PC-3 (cell line): Measurements from ENCODE around the gene TUBGCP6. TPM values are rescaled to one million over a fixed set of nuclear protein-coding genes. Genes with fewer than 3 reads are reported as not detected.

Experiments used
- ATAC-seq: fragments of 200-7000 bp; cut with Tn5 transposase; 2 replicates; pipeline ENCODE4 v1.9.1; 2020; ENCODE audit warnings: mild to moderate bottlenecking, moderate library complexity
- BruUV-seq: library from RNA; stranded (reverse); fragments of 400-500 nt; replicated peaks from 2 replicates; lab custom pipeline; 2021; lab: Mats Ljungman, UMichigan
- CTCF ChIA-PET: fragments of 300-600 bp; sonication (Branson Sonifier 250); formaldehyde crosslinking; loops from one replicate; lab custom pipeline; 2022; ENCODE audit warnings: antibody characterized with exemption; lab: Charles Lee
- POLR2A ChIA-PET: fragments of 300-600 bp; sonication (Branson Sonifier 250); formaldehyde crosslinking; loops from one replicate; lab custom pipeline; 2022; ENCODE audit warnings: antibody characterized with exemption; ENCODE audit not compliant: unreplicated experiment; lab: Charles Lee
- DNase-seq: peaks from one replicate; pipeline ENCODE4 v3.0.0-alpha.2; 2015
- H2AFZ ChIP-seq: fragments of 300-600 bp; sonication (generic); 2 replicates; pipeline ENCODE4 v1.6.0; 2016; ENCODE audit warnings: antibody characterized with exemption, low read length
- H3F3A ChIP-seq: fragments of 300-600 bp; sonication (generic); one replicate; pipeline ENCODE4 v1.6.0; 2017; ENCODE audit warnings: antibody characterized with exemption, low read length, control low read depth, mild to moderate bottlenecking; ENCODE audit not compliant: unreplicated experiment
- H3K27ac ChIP-seq: fragments of 300-600 bp; sonication (generic); 2 replicates; pipeline ENCODE4 v1.5.1; 2016; ENCODE audit warnings: mild to moderate bottlenecking, low read length
- H3K27me3 ChIP-seq: fragments of 300-600 bp; sonication (generic); 2 replicates; pipeline ENCODE4 v1.6.1; 2016; ENCODE audit warnings: low read length, mixed read lengths
- H3K36me3 ChIP-seq: fragments of 300-600 bp; sonication (generic); 2 replicates; pipeline ENCODE4 v1.6.1; 2016; ENCODE audit warnings: low read depth, mixed run types, low read length, mixed read lengths
- H3K4me1 ChIP-seq: fragments of 300-600 bp; sonication (generic); 2 replicates; pipeline ENCODE4 v1.5.1; 2016; ENCODE audit warnings: low read length; ENCODE audit not compliant: insufficient read depth
- H3K4me2 ChIP-seq: fragments of 300-600 bp; sonication (generic); 2 replicates; pipeline ENCODE4 v1.6.0; 2016; ENCODE audit warnings: low read length
- H3K4me3 ChIP-seq: fragments of 300-600 bp; sonication (generic); 2 replicates; pipeline ENCODE4 v1.5.1; 2016; ENCODE audit warnings: mild to moderate bottlenecking, low read length, mixed read lengths
- H3K79me2 ChIP-seq: fragments of 300-600 bp; sonication (generic); 2 replicates; pipeline ENCODE4 v1.6.1; 2017; ENCODE audit warnings: low read length, mixed read lengths
- H3K9ac ChIP-seq: fragments of 300-600 bp; sonication (generic); 2 replicates; pipeline ENCODE4 v1.6.0; 2016; ENCODE audit warnings: mild to moderate bottlenecking, low read length
- H3K9me2 ChIP-seq: fragments of 300-600 bp; sonication (generic); replicated peaks from 2 replicates; pipeline ENCODE4 v1.6.1; 2016; ENCODE audit warnings: mixed run types, low read length, mixed read lengths
- H3K9me3 ChIP-seq: fragments of 300-600 bp; sonication (generic); 2 replicates; pipeline ENCODE4 v1.6.1; 2016; ENCODE audit warnings: low read length, mixed read lengths
- H4K20me1 ChIP-seq: fragments of 300-600 bp; sonication (generic); 2 replicates; pipeline ENCODE4 v1.6.1; 2016; ENCODE audit warnings: low read length, mixed read lengths
- EZH2 ChIP-seq: fragments of 300-600 bp; sonication (generic); IDR thresholded peaks from one replicate; pipeline ENCODE4 v1.6.1; 2017; ENCODE audit warnings: antibody characterized with exemption, mild to moderate bottlenecking, low read length; ENCODE audit not compliant: unreplicated experiment
- EZH2phosphoT487 ChIP-seq: fragments of 300-600 bp; sonication (generic); IDR thresholded peaks from 2 replicates; pipeline ENCODE4 v1.6.1; 2018; ENCODE audit warnings: mild to moderate bottlenecking, antibody characterized with exemption, low read length, borderline replicate concordance
- intact Hi-C: fragments of 100-400 bp; cut with micrococcal nuclease; formaldehyde crosslinking; loops from 2 replicates; pipeline ENCODE4 v1.9.0; 2023
- total RNA-seq: library from RNA; depleted of rRNA; stranded (reverse); fragments of >200 nt; gene quantifications from 2 replicates; pipeline ENCODE4 v1.2.3, GENCODE V29; 2014
- TF ChIP-seq, protein P1 (sequence below): fragments of 300-600 bp; sonication (generic); conservative IDR thresholded peaks from 2 replicates; pipeline ENCODE4 v1.5.1; 2017; ENCODE audit warnings: antibody characterized with exemption, low read depth, mild to moderate bottlenecking, low read length

Gene TUBGCP6
- total RNA-seq, 1 experiment from 2014 or later = 32.1 TPM

DNA sequence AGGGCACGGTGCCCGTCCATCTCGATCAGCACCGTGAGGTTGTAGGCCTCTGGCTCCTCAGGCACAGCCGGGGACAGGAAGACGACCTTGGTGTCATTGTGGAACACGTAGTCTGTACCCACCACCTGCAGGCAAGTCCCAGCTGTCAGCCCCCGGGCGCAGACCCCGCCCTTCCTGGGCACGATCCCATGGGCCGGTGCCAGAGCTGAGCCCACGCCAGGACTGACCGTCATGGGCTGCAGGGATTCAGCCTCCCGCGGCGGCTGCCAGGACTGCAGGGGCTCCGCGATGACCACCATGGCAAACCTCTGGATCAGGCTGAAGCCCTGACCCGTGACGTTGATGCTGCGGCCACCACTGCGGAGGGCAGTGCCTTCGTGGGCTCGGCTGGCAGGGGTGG, 37.1 kb upstream of the TUBGCP6 start:
- TF ChIP-seq, protein P1, sequence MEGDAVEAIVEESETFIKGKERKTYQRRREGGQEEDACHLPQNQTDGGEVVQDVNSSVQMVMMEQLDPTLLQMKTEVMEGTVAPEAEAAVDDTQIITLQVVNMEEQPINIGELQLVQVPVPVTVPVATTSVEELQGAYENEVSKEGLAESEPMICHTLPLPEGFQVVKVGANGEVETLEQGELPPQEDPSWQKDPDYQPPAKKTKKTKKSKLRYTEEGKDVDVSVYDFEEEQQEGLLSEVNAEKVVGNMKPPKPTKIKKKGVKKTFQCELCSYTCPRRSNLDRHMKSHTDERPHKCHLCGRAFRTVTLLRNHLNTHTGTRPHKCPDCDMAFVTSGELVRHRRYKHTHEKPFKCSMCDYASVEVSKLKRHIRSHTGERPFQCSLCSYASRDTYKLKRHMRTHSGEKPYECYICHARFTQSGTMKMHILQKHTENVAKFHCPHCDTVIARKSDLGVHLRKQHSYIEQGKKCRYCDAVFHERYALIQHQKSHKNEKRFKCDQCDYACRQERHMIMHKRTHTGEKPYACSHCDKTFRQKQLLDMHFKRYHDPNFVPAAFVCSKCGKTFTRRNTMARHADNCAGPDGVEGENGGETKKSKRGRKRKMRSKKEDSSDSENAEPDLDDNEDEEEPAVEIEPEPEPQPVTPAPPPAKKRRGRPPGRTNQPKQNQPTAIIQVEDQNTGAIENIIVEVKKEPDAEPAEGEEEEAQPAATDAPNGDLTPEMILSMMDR = no peak
- TF ChIP-seq EZH2phosphoT487 (no peak), EZH2 (no peak)
- no peaks in the 10 kb centered on the region for H3K9me3 ChIP-seq
- H3K4me3 ChIP-seq = peak overlapping the region; percentile 37; the same call in 1 of the 2 replicates
- peak; percentile 26 for ATAC-seq
- BruUV-seq = no TSS peak
- H3K36me3 ChIP-seq = peaks cover 16% of the 10 kb centered on the region; the same call in 1 of the 2 replicates
- intact Hi-C loops = loop anchor here (1.0 kb wide), 1 partner anchor 22 kb away; no protein-coding TSS in a partner anchor
- no peak overlapping the region for H2AFZ ChIP-seq
- peak overlapping the region; percentile 77 for H3K4me2 ChIP-seq
- H3K79me2 ChIP-seq = peaks cover 13% of the 10 kb centered on the region
- DNase-seq = peak; percentile 56
- H3K9ac ChIP-seq = peak overlapping the region; percentile 63
- ChIA-PET POLR2A (interaction anchor here (0.7 to 0.9 kb wide), 2 partner anchors 12 to 25 kb away, joined by 3 to 6 read pairs; partner anchors contain the start of gene PLXNB2), CTCF (no interaction called here)
- H3F3A ChIP-seq = no peaks in the 10 kb centered on the region
- no peaks in the 10 kb centered on the region for H4K20me1 ChIP-seq
- no peaks in the 10 kb centered on the region for H3K27me3 ChIP-seq
- H3K27ac ChIP-seq = peak overlapping the region; percentile 83
- no peaks in the 10 kb centered on the region for H3K9me2 ChIP-seq
- H3K4me1 ChIP-seq = peaks cover 16% of the 10 kb centered on the region

DNA sequence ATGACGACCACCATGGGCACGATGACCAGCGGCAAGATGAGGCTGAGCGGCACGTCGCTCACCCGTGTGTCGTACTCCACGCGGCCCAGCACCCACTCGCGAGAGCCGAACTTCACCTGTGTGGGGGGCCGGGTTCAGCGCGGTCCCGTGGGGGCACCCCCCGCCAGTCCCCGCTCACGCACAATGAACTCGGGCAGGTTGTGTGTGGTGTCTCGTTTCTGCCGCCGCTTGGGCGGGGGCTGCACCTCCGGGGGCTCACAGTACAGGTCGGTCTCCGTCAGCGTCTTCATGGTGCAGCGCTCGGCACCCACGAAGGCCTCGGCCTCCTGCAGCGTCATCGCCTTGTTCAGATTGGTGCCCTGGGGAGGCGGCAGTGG, 36.5 kb upstream of the TUBGCP6 start:
- ATAC-seq = no peak
- peaks cover 22% of the 10 kb centered on the region for H3K36me3 ChIP-seq
- H3K79me2 ChIP-seq = peaks cover 13% of the 10 kb centered on the region
- no peak overlapping the region for H3K9ac ChIP-seq
- no peaks in the 10 kb centered on the region for H3K9me3 ChIP-seq
- no peaks in the 10 kb centered on the region for H4K20me1 ChIP-seq
- no peak for DNase-seq
- H3K27ac ChIP-seq = peak overlapping the region; percentile 83
- TF ChIP-seq, protein P1 = no peak
- no peak for TF ChIP-seq EZH2phosphoT487
- no peak for TF ChIP-seq EZH2
- H3K4me1 ChIP-seq = peaks cover 16% of the 10 kb centered on the region
- intact Hi-C loops = no loop called here
- H3K27me3 ChIP-seq = no peaks in the 10 kb centered on the region
- POLR2A ChIA-PET = no interaction called here
- no peak overlapping the region for H3K4me2 ChIP-seq
- no peak overlapping the region for H3K4me3 ChIP-seq
- TSS peak; percentile 40 for BruUV-seq
- no peaks in the 10 kb centered on the region for H3F3A ChIP-seq
- CTCF ChIA-PET = no interaction called here
- no peak overlapping the region for H2AFZ ChIP-seq
- no peaks in the 10 kb centered on the region for H3K9me2 ChIP-seq

DNA sequence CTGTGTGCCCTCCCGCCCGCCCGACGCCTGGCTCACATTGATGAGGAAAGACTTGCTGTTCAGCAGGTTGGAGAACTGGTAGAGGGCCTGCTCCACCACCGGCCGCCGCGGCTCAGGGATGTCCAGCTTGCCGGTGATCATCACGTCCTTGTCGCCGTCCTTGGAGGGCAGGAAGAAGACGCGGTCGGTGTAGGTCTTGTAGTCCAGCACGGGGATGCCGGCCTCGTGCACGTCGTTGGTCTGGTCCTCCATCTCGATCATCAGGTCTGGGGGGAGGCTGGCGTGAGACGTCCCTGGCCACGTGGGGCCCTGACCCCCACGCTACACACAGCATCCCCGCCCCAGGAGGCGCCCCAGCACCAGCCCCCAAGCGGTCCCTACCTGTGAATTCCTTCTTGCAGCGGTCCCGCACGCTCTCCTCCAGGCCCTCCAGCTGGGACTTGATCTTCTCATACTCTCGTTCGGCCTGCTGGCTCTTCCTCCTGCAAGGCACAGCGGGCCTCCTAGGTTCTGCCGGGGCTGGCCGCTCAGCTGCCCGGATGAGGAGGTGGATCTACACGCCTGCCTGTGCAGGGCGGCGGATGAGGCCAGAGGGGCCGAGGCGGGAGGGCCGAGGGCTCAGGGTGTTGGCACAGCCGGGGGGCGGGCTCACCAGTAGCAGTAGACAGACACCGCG, 36.0 kb upstream of the TUBGCP6 start:
- Histone ChIP-seq H3K4me3 (no peak overlapping the region), H3K9ac (no peak overlapping the region), H3K79me2 (peaks cover 13% of the 10 kb centered on the region), H3K36me3 (peaks cover 27% of the 10 kb centered on the region), H3F3A (no peaks in the 10 kb centered on the region), H4K20me1 (no peaks in the 10 kb centered on the region), H3K4me1 (peaks cover 16% of the 10 kb centered on the region), H3K27me3 (no peaks in the 10 kb centered on the region), H2AFZ (no peak overlapping the region), H3K27ac (no peak overlapping the region), H3K4me2 (no peak overlapping the region), H3K9me3 (no peaks in the 10 kb centered on the region), H3K9me2 (no peaks in the 10 kb centered on the region)
- intact Hi-C loops = no loop called here
- BruUV-seq = no TSS peak
- ATAC-seq = no peak
- ChIA-PET POLR2A (no interaction called here), CTCF (no interaction called here)
- TF ChIP-seq EZH2 (no peak), EZH2phosphoT487 (no peak)
- TF ChIP-seq, protein P1 = no peak
- no peak for DNase-seq
